HG02588 (cell line): ENCODE data around the gene COL15A1.
A peak's percentile ranks its signal among the peaks of the same experiment; 100 is the strongest.

Experiments used
- ATAC-seq: cut with Tn5 transposase; IDR thresholded peaks from one replicate; pipeline ENCODE4 v1.9.1; 2021; ENCODE audit warnings: mild to moderate bottlenecking, moderate library complexity; ENCODE audit not compliant: unreplicated experiment

Gene COL15A1

GRCh38 chr9:98992107-98992884 lies 48.6 kb downstream of the COL15A1 start:
- no peak for ATAC-seq

- ATAC-seq, result peak; percentile 44
Observed at GRCh38 chr9:98992885-98993569, 49.3 kb downstream of the COL15A1 start.

- ATAC-seq, result peak; percentile 74
Observed at GRCh38 chr9:98993570-98993945, 49.9 kb downstream of the COL15A1 start.

GRCh38 chr9:98994172-98995058 lies 50.7 kb downstream of the COL15A1 start:
- no peak for ATAC-seq

- ATAC-seq, result no peak
Observed at GRCh38 chr9:98995059-98995671, 51.5 kb downstream of the COL15A1 start.

- no peak for ATAC-seq
Observed at GRCh38 chr9:98995971-98996504, 52.3 kb downstream of the COL15A1 start.

- no peak for ATAC-seq
Observed at GRCh38 chr9:98997604-98998003, 53.9 kb downstream of the COL15A1 start.

- peak; percentile 56 for ATAC-seq
Observed at GRCh38 chr9:98998441-98999151, 54.9 kb downstream of the COL15A1 start.

- no peak for ATAC-seq
Observed at GRCh38 chr9:98999152-98999525, 55.4 kb downstream of the COL15A1 start.

GRCh38 chr9:99000476-99001395 lies 57.0 kb downstream of the COL15A1 start:
- peak; percentile 42 for ATAC-seq

GRCh38 chr9:99001892-99002291 lies 58.2 kb downstream of the COL15A1 start:
- no peak for ATAC-seq

- no peak for ATAC-seq
Observed at GRCh38 chr9:99002706-99003105, 59.0 kb downstream of the COL15A1 start.

GRCh38 chr9:99003308-99003707 lies 59.6 kb downstream of the COL15A1 start:
- ATAC-seq, result no peak

- no peak for ATAC-seq
Observed at GRCh38 chr9:99004115-99004514, 60.4 kb downstream of the COL15A1 start.

- no peak for ATAC-seq
Observed at GRCh38 chr9:99004717-99005460, 61.2 kb downstream of the COL15A1 start.

GRCh38 chr9:99005651-99006050 lies 61.9 kb downstream of the COL15A1 start:
- no peak for ATAC-seq

GRCh38 chr9:99006511-99006910 lies 62.8 kb downstream of the COL15A1 start:
- no peak for ATAC-seq

GRCh38 chr9:99006979-99007378 lies 63.3 kb downstream of the COL15A1 start:
- no peak for ATAC-seq
